GM12864 (cell line): ENCODE data around the gene BLOC1S3.

Experiments
- DNase-seq: peaks from one replicate; pipeline ENCODE4 v3.0.0-alpha.2; 2011; ENCODE audit warnings: low read depth
- H3K4me3 ChIP-seq: 2 replicates; pipeline ENCODE4 v1.5.1; 2011; ENCODE audit warnings: mild to moderate bottlenecking, low read depth, low read length, control low read depth
- CTCF ChIP-seq: IDR thresholded peaks from 2 replicates; pipeline ENCODE4 v1.5.1; 2011; ENCODE audit warnings: low read depth, mild to moderate bottlenecking, moderate library complexity, low read length, control low read depth, inconsistent platforms; ENCODE audit errors: missing control alignments

BLOC1S3 gene

GRCh38 chr19:45186509-45187334 is 8.1 kb downstream of the BLOC1S3 start:
- no peak for DNase-seq
- no peak for TF ChIP-seq CTCF
- no peak overlapping the region for H3K4me3 ChIP-seq

- peak; percentile 77 for TF ChIP-seq CTCF
- no peak overlapping the region for H3K4me3 ChIP-seq
- DNase-seq = no peak
Observed at GRCh38 chr19:45187421-45188100, 9.0 kb downstream of the BLOC1S3 start.

DNA sequence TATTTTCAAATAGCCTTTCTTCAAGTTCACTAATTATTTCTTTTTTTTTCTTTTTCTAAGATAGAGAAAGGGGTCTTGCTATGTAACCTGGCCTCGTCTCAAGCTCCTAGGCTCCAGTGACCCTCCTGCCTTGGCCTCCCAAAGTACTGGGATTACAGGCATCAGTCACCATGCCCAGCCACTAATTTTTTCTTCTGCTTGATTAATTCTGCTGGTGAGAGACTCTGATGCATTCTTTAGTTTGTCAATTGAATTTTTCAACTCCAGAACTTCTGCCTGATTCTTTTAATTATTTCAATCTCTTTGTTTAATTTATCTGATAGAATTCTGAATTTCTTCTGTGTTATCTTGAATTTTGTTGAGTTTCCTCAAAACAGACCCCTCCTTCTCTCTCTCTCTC is 11.4 kb downstream of the BLOC1S3 start:
- TF ChIP-seq CTCF = no peak
- H3K4me3 ChIP-seq = no peak overlapping the region
- no peak for DNase-seq

DNA sequence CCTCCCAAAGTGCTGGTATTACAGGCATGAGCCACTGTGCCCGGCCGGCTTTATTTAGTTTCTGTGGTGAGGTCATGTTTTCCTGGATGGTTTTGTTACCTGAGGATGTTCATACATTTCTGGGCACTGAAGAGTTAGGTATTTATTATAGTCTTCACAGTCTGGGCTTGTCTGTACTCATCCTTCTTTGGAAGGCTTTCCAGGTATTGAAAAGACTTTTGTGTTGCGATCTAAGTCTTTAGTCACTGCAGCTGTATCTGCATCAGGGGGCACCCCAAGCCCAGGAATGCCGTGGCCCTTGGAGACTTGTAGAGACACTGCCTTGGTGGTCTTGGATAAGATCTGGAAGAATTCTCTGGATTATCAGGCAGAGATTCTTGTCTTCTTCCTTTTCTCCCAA is 12.8 kb downstream of the BLOC1S3 start:
- no peak for TF ChIP-seq CTCF
- no peak overlapping the region for H3K4me3 ChIP-seq
- no peak for DNase-seq

DNA sequence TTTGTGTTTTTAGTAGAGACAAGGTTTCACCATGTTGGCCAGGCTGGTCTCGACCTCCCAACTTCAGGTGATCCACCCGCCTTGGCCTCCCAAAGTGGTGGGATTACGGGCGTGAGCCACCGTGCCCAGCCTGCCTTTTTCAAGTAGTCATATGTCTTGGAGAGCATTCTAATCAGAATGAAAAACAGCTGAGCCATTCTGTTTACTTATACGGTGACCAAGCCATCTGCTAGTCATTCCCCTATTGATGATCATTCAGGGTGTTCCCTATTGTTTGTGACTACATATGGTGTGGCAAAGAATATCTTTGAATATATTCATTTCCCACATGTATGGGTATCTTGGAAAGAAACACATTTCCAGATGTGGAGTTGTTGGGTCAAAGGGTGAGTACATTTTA is 17.2 kb downstream of the BLOC1S3 start:
- no peak for DNase-seq
- no peak overlapping the region for H3K4me3 ChIP-seq
- TF ChIP-seq CTCF = no peak

- no peak for TF ChIP-seq CTCF
- no peak for DNase-seq
Observed at GRCh38 chr19:45200568-45200967, 22.0 kb downstream of the BLOC1S3 start.

More at GRCh38 chr19:45200568-45200967, 22.0 kb downstream of the BLOC1S3 start:
- no peak overlapping the region for H3K4me3 ChIP-seq
